WI38 (cell line): ENCODE results near the gene ZDHHC17.

Source experiments
- H3K4me3 ChIP-seq: 2 replicates; pipeline ENCODE4 v1.5.1; 2011; ENCODE audit warnings: low read depth, mild to moderate bottlenecking, control low read depth, low read length
- CTCF ChIP-seq: IDR thresholded peaks from 2 replicates; pipeline ENCODE4 v1.5.1; 2012; ENCODE audit warnings: low read depth, mild to moderate bottlenecking, control low read depth, low read length

The ZDHHC17 gene

DNA sequence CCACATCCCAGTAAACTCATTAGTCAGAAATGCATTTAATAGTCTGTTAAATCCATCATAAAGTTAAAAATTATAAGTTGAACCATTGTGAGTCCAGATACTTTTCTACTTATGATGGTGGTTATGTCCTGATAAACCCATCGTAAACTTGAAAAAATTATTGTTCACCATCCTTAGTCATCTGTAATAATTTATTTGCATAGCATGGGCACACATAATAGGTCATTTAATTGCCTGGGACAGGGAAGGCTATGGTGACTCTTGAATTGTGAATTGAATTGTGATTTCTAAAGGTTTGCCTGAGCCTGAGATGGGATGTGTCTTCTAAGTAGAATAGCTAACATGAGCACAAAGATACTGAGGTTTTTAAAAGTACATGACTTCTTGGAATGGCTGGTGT is 21.5 kb downstream of the ZDHHC17 start:
- no peak for TF ChIP-seq CTCF
- no peak overlapping the region for H3K4me3 ChIP-seq

GRCh38 chr12:76786986-76787385 is 23.1 kb downstream of the ZDHHC17 start:
- TF ChIP-seq CTCF, result no peak
- no peak overlapping the region for H3K4me3 ChIP-seq

GRCh38 chr12:76787689-76788088 is 23.8 kb downstream of the ZDHHC17 start:
- no peak for TF ChIP-seq CTCF
- H3K4me3 ChIP-seq, result no peak overlapping the region

GRCh38 chr12:76789335-76790050 is 25.6 kb downstream of the ZDHHC17 start:
- TF ChIP-seq CTCF, result no peak
- H3K4me3 ChIP-seq, result no peak overlapping the region

DNA sequence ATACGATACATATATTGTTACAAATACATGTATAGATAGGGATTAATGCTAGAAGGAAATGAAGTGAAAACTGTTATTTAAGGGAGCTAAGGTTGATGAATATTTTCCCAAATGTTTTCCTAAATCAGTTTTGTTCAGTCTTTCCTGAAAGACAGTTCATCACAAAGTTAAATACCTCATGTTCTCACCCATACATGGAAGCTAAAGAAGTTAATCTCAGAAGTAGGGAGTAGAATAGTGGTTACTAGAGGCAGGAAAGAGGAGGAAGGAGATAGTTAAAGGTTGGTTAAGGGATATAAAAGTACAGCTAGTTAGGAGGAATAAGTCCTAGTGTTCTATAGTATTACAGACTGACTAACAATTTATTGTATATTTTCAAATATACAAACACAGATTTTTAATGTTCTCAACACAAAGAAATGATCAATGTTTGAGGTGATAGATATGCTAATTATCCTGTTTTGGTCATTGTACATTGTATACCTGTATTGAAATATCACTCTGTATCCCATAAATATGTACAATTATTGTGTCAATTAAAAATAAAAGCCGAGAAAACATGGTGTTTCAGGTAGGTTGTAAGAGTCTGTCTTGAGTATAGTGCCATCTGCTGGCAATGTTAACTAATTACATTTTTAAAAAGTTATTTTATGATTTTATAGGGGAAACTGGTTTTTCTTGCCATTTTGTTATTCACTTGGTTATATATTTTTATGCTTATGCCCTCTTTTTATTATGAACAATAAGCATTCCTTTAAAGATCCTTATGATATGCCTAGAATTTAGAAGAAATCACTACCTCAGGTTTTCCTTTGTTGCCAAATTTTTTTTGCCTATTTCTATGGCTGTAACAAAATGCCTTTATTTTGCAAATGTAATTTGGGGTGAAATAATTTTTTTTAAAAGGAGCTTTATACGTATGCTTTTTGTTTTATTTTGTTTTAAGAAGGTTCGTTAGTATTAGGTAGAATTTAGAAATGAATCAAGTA is 26.9 kb downstream of the ZDHHC17 start:
- no peak for TF ChIP-seq CTCF
- H3K4me3 ChIP-seq, result no peak overlapping the region

- TF ChIP-seq CTCF, result no peak
- H3K4me3 ChIP-seq, result no peak overlapping the region
These were observed 28.9 kb downstream of the ZDHHC17 start for GRCh38 chr12:76792828-76793227.

DNA sequence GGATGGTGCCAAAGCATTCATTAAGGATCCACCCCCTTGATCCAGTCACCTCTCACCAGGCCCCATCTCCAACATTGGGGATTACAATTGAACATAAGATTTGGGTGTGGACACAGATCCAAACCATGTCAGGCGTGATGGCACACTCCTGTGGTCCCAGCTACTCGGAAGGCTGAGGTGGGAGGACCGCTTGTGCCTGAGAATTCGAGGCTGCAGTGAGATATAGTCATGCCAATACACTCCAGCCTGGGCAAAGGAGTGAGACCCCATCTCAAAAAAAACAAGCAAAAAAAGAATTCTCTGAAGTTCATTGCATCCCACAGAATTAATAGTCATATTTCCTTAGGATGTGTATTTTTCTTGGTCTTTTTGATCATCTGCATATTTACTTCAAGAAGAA is 34.9 kb downstream of the ZDHHC17 start:
- no peak for TF ChIP-seq CTCF
- H3K4me3 ChIP-seq, result no peak overlapping the region
